Stomach (tissue), 4 donors: ENCODE measurements around the gene UMOD.

ENCODE experiments used
- CTCF ChIP-seq, 7 experiments: fragments of 450-650 bp in 4 of 7; fragments of 200-600 bp in 3 of 7; sonication (generic) in 3 of 7; IDR thresholded peaks; one replicate each; pipeline ENCODE4 v1.5.1; 2016 to 2019; ENCODE audit warnings: antibody characterized with exemption in 7 of 7, control low read depth in 2 of 7, mild to moderate bottlenecking in 1 of 7
- POLR2A ChIP-seq, 4 donors: fragments of 450-650 bp; IDR thresholded peaks; one replicate each; pipeline ENCODE4 v1.6.1; 2016; ENCODE audit warnings: antibody characterized with exemption in 4 of 4, control low read depth in 2 of 4, mild to moderate bottlenecking in 1 of 4, moderate library complexity in 1 of 4

- TF ChIP-seq POLR2A (IDR thresholded peaks at IDR 0.05) (no peak), CTCF (IDR thresholded peaks at IDR 0.05) (no peak)
Observed at GRCh38 chr16:20329392-20330138, 22.9 kb downstream of the UMOD start.
